SU-DHL-6 (cell line): ENCODE results near the gene CCND2.

Experiments used
- H2AFZ ChIP-seq: fragments of 200-600 bp; sonication (generic); 2 replicates; pipeline ENCODE4 v1.6.1; 2014; ENCODE audit warnings: low read depth, mild to moderate bottlenecking, moderate library complexity, mixed read lengths, antibody characterized with exemption, low read length; ENCODE audit not compliant: severe bottlenecking
- H3F3A ChIP-seq: fragments of 200-600 bp; shearing (Covaris generic); 2 replicates; pipeline ENCODE4 v1.6.0; 2016; ENCODE audit warnings: antibody characterized with exemption, mild to moderate bottlenecking; ENCODE audit not compliant: insufficient read depth
- H3K27ac ChIP-seq: fragments of 200-600 bp; sonication (generic); 2 replicates; pipeline ENCODE4 v1.5.1; 2016; ENCODE audit warnings: low read depth, mild to moderate bottlenecking, low read length, moderate library complexity, mixed read lengths
- H3K27me3 ChIP-seq: fragments of 200-600 bp; sonication (generic), shearing (Covaris generic); 2 replicates; pipeline ENCODE4 v1.6.0; 2014; ENCODE audit warnings: mild to moderate bottlenecking, low read length
- H3K36me3 ChIP-seq: fragments of 200-600 bp; sonication (generic); 2 replicates; pipeline ENCODE4 v1.6.1; 2014; ENCODE audit warnings: mild to moderate bottlenecking, low read length, mixed read lengths
- H3K4me2 ChIP-seq: fragments of 300-600, 200-600 bp; shearing (Covaris generic), sonication (generic); 2 replicates; pipeline ENCODE4 v1.6.0; 2014; ENCODE audit warnings: low read length, low read depth, mild to moderate bottlenecking; ENCODE audit not compliant: poor library complexity, severe bottlenecking
- H3K4me3 ChIP-seq: fragments of 200-600 bp; sonication (generic); 2 replicates; pipeline ENCODE4 v1.5.1; 2014; ENCODE audit warnings: antibody characterized with exemption, low read length, mild to moderate bottlenecking, mixed read lengths; ENCODE audit not compliant: insufficient read depth, poor library complexity, severe bottlenecking
- H3K79me2 ChIP-seq: fragments of 200-600 bp; sonication (generic); 2 replicates; pipeline ENCODE4 v1.6.1; 2014; ENCODE audit warnings: mild to moderate bottlenecking, low read length, moderate library complexity; ENCODE audit not compliant: insufficient read depth
- H3K9ac ChIP-seq: fragments of 200-600 bp; sonication (generic); 2 replicates; pipeline ENCODE4 v1.7.0; 2014; ENCODE audit warnings: mild to moderate bottlenecking, low read length
- H3K9me2 ChIP-seq: fragments of 200-600 bp; sonication (generic); replicated peaks from 2 replicates; pipeline ENCODE4 v1.6.1; 2014; ENCODE audit warnings: low read length; ENCODE audit not compliant: insufficient read depth
- H3K9me3 ChIP-seq: fragments of 200-600 bp; sonication (generic); 2 replicates; pipeline ENCODE4 v1.6.1; 2014; ENCODE audit warnings: low read length, mixed read lengths; ENCODE audit not compliant: insufficient read depth
- H4K20me1 ChIP-seq: fragments of 200-600 bp; sonication (generic); 2 replicates; pipeline ENCODE4 v1.6.1; 2014; ENCODE audit warnings: low read depth, mild to moderate bottlenecking, antibody characterized with exemption, low read length, moderate library complexity, mixed read lengths
- CTCF ChIP-seq: fragments of 200-600 bp; sonication (generic); IDR thresholded peaks from one replicate; pipeline ENCODE4 v1.5.1; 2017; ENCODE audit warnings: antibody characterized with exemption, mild to moderate bottlenecking, low read length, moderate library complexity; ENCODE audit not compliant: insufficient read depth, poor library complexity, severe bottlenecking
- EZH2phosphoT487 ChIP-seq: fragments of 200-600 bp; sonication (generic), shearing (Covaris generic); conservative IDR thresholded peaks from 2 replicates; pipeline ENCODE4 v1.6.1; 2018; ENCODE audit warnings: mild to moderate bottlenecking, antibody characterized with exemption, low read length, moderate library complexity, mixed read lengths

CCND2 gene

GRCh38 chr12:4320497-4320852 is 46.9 kb downstream of the CCND2 start:
- Histone ChIP-seq H3K9ac (peak overlapping the region; percentile 85), H3F3A (0 out of 2 replicates have a peak, but pooled peaks cover 15% of the 10 kb centered on the region), H3K4me2 (peak overlapping the region; percentile 97)

GRCh38 chr12:4320853-4321701 is 47.5 kb downstream of the CCND2 start, which contains the start of gene TIGAR:
TSS of gene TIGAR (plus strand) at chr12:4321213. CDS start at chr12:4321272, 59 bp downstream.
- no peak for TF ChIP-seq EZH2phosphoT487
- TF ChIP-seq CTCF, result no peak
- 0 out of 2 replicates have a peak, but pooled peaks cover 4% of the 10 kb centered on the region for H3K36me3 ChIP-seq
- no peaks in the 10 kb centered on the region; the same call in 1 of the 2 replicates for H4K20me1 ChIP-seq
- no peaks in the 10 kb centered on the region for H3K9me2 ChIP-seq
- H2AFZ ChIP-seq, result peak within 1 kb of the TSS; percentile 75
- H3K4me2 ChIP-seq, result peak within 1 kb of the TSS; percentile 97
- H3K4me3 ChIP-seq, result peak within 1 kb of the TSS; percentile 80
- peak within 1 kb of the TSS; percentile 85 for H3K9ac ChIP-seq
- peak within 1 kb of the TSS; percentile 74 for H3K27ac ChIP-seq
- peaks cover 47% of the 10 kb centered on the region for H3K79me2 ChIP-seq
- H3F3A ChIP-seq, result 0 out of 2 replicates have a peak, but pooled peaks cover 15% of the 10 kb centered on the region
- no peaks in the 10 kb centered on the region for H3K9me3 ChIP-seq
- H3K27me3 ChIP-seq, result no peaks in the 10 kb centered on the region

More at GRCh38 chr12:4320497-4320852, 46.9 kb downstream of the CCND2 start:
- no peaks in the 10 kb centered on the region for H3K9me3 ChIP-seq
- H3K27me3 ChIP-seq, result no peaks in the 10 kb centered on the region
- peaks cover 41% of the 10 kb centered on the region for H3K79me2 ChIP-seq
- no peaks in the 10 kb centered on the region for H4K20me1 ChIP-seq
- H3K4me3 ChIP-seq, result peak overlapping the region; percentile 59
- TF ChIP-seq CTCF, result no peak
- TF ChIP-seq EZH2phosphoT487, result no peak
- H3K36me3 ChIP-seq, result 0 out of 2 replicates have a peak, but pooled peaks cover 4% of the 10 kb centered on the region
- no peaks in the 10 kb centered on the region for H3K9me2 ChIP-seq
- peak overlapping the region; percentile 75 for H2AFZ ChIP-seq
- H3K27ac ChIP-seq, result no peak overlapping the region

GRCh38 chr12:4322726-4323125 is 49.2 kb downstream of the CCND2 start:
- Histone ChIP-seq H4K20me1 (no peaks in the 10 kb centered on the region; the same call in 1 of the 2 replicates), H2AFZ (no peak overlapping the region), H3F3A (0 out of 2 replicates have a peak, but pooled peaks cover 15% of the 10 kb centered on the region), H3K79me2 (peaks cover 63% of the 10 kb centered on the region), H3K27me3 (no peaks in the 10 kb centered on the region), H3K9ac (peak overlapping the region; percentile 85), H3K4me2 (peak overlapping the region; percentile 93), H3K9me3 (no peaks in the 10 kb centered on the region), H3K27ac (peak overlapping the region; percentile 52), H3K4me3 (peak overlapping the region; percentile 80), H3K9me2 (no peaks in the 10 kb centered on the region), H3K36me3 (0 out of 2 replicates have a peak, but pooled peaks cover 4% of the 10 kb centered on the region)
- TF ChIP-seq CTCF (no peak), EZH2phosphoT487 (no peak)
